ENCODE measurements around the gene PLIN3.

DNA sequence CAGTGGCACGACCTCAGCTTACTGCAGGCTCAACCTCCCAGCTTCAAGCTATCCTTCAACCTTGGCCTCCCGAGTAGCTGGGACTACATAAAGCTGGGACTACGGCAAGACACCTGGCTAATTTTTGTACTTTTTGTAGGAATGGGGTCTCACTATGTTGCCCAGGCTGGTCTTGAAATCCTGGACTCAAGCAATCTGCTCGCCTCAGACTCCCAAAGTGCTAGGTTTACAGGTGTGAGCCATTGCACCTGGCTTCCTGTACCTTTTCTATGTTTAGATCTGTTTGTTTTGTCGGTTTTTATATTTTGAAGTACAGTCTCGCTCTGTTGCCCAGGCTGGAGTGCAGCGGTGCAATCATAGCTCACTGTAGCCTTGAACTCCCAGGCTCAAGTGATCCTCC lies 18.4 kb downstream of the PLIN3 start:
- no peak for TF ChIP-seq SP1 (IDR thresholded peaks at IDR 0.05)
- TF ChIP-seq SUZ12 (IDR thresholded peaks at IDR 0.05) = no peak
- TF ChIP-seq FOXK2 (IDR thresholded peaks at IDR 0.05) = no peak
- TF ChIP-seq ARNT (IDR thresholded peaks at IDR 0.05) = no peak
- TF ChIP-seq ELF4 (IDR thresholded peaks at IDR 0.05) = no peak
- no peak for TF ChIP-seq NFRKB (IDR thresholded peaks at IDR 0.05)
- TF ChIP-seq BHLHE40 (IDR thresholded peaks at IDR 0.05; ENCODE audit: borderline replicate concordance) = no peak
- TF ChIP-seq, protein P1, sequence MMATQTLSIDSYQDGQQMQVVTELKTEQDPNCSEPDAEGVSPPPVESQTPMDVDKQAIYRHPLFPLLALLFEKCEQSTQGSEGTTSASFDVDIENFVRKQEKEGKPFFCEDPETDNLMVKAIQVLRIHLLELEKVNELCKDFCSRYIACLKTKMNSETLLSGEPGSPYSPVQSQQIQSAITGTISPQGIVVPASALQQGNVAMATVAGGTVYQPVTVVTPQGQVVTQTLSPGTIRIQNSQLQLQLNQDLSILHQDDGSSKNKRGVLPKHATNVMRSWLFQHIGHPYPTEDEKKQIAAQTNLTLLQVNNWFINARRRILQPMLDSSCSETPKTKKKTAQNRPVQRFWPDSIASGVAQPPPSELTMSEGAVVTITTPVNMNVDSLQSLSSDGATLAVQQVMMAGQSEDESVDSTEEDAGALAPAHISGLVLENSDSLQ (IDR thresholded peaks at IDR 0.05) = no peak

Measured in HEK293T (cell line).